IMR-90 (cell line): ENCODE measurements around the gene SQSTM1. TPM values are rescaled to one million over a fixed set of nuclear protein-coding genes. Genes with fewer than 3 reads are reported as not detected.
A peak's percentile ranks its signal among the peaks of the same experiment; 100 is the strongest.

ENCODE experiments used
- ATAC-seq: fragments of 200-7000 bp; cut with Tn5 transposase; 2 replicates; pipeline ENCODE4 v1.9.1; 2020; ENCODE audit warnings: low read depth, mild to moderate bottlenecking, moderate library complexity
- BruUV-seq: library from RNA; stranded (reverse); fragments of 400-500 nt; replicated peaks from 2 replicates; lab custom pipeline; 2021; lab: Mats Ljungman, UMichigan
- CTCF ChIA-PET: fragments of 300-600 bp; formaldehyde crosslinking; extraction: SDS; loops from one replicate; lab custom pipeline; 2021; ENCODE audit warnings: antibody characterized with exemption; lab: Yijun Ruan, JAX
- POLR2A ChIA-PET: fragments of 300-600 bp; sonication (Branson Sonifier 250); formaldehyde crosslinking; loops from one replicate; lab custom pipeline; 2022; ENCODE audit warnings: antibody characterized with exemption; ENCODE audit not compliant: unreplicated experiment; lab: Charles Lee
- DNase-seq: peaks from one replicate; pipeline ENCODE4 v3.0.0; 2013
- H2AFZ ChIP-seq: replicated peaks from 2 replicates; pipeline ENCODE3; 2013; ENCODE audit warnings: low read length, mild to moderate bottlenecking; ENCODE audit not compliant: poor library complexity
- H2AK5ac ChIP-seq: 2 replicates; pipeline ENCODE4 v1.6.1; 2013; ENCODE audit warnings: low read depth, low read length, inconsistent platforms
- H2AK9ac ChIP-seq: replicated peaks from 2 replicates; pipeline ENCODE3; 2013; ENCODE audit warnings: mild to moderate bottlenecking, low read depth, low read length, moderate library complexity; ENCODE audit not compliant: poor library complexity
- H2BK120ac ChIP-seq: 2 replicates; pipeline ENCODE4 v1.6.1; 2013; ENCODE audit warnings: low read depth, low read length, inconsistent platforms
- H2BK15ac ChIP-seq: 3 replicates; pipeline ENCODE4 v1.6.1; 2013; ENCODE audit warnings: low read depth, low read length, inconsistent platforms
- H2BK20ac ChIP-seq: 2 replicates; pipeline ENCODE4 v1.6.1; 2013; ENCODE audit warnings: low read depth, mild to moderate bottlenecking, inconsistent platforms, low read length, moderate library complexity
- H2BK5ac ChIP-seq: 2 replicates; pipeline ENCODE4 v1.6.1; 2013; ENCODE audit warnings: mild to moderate bottlenecking, low read depth, low read length, inconsistent platforms; ENCODE audit not compliant: poor library complexity, severe bottlenecking
- H3K14ac ChIP-seq: replicated peaks from 2 replicates; pipeline ENCODE4 v1.6.1; 2013; ENCODE audit warnings: low read depth, low read length, inconsistent platforms
- H3K18ac ChIP-seq: 2 replicates; pipeline ENCODE4 v1.6.1; 2013; ENCODE audit warnings: low read depth, low read length, control low read depth
- H3K23ac ChIP-seq: 2 replicates; pipeline ENCODE4 v1.6.1; 2013; ENCODE audit warnings: low read depth, low read length, inconsistent platforms
- H3K27ac ChIP-seq: 2 replicates; pipeline ENCODE4 v1.5.1; 2013; ENCODE audit warnings: mild to moderate bottlenecking, control low read depth, low read length; ENCODE audit not compliant: insufficient read depth
- H3K27me3 ChIP-seq: 2 replicates; pipeline ENCODE4 v1.6.1; 2013; ENCODE audit warnings: low read length; ENCODE audit not compliant: control insufficient read depth, insufficient read depth
- H3K36me3 ChIP-seq: 2 replicates; pipeline ENCODE4 v1.6.1; 2013; ENCODE audit warnings: low read length, mixed read lengths; ENCODE audit not compliant: control insufficient read depth, insufficient read depth
- H3K4ac ChIP-seq: 2 replicates; pipeline ENCODE4 v1.6.1; 2013; ENCODE audit warnings: low read depth, low read length, inconsistent platforms
- H3K4me1 ChIP-seq: 2 replicates; pipeline ENCODE4 v1.6.1; 2013; ENCODE audit warnings: low read length, mixed read lengths; ENCODE audit not compliant: control insufficient read depth, insufficient read depth
- H3K4me2 ChIP-seq: 2 replicates; pipeline ENCODE4 v1.6.1; 2013; ENCODE audit warnings: low read depth, mild to moderate bottlenecking, control low read depth, low read length, moderate library complexity
- H3K4me3 ChIP-seq: 2 replicates; pipeline ENCODE4 v1.5.1; 2013; ENCODE audit warnings: low read depth, mild to moderate bottlenecking, control low read depth, low read length, moderate library complexity; ENCODE audit not compliant: insufficient read depth
- H3K56ac ChIP-seq: 2 replicates; pipeline ENCODE4 v1.6.1; 2013; ENCODE audit warnings: low read length, inconsistent platforms; ENCODE audit not compliant: insufficient read depth; ENCODE audit errors: extremely low read depth
- H3K79me1 ChIP-seq, 2 experiments: 2 replicates each; pipeline ENCODE4 v1.6.1; 2013; ENCODE audit warnings: low read length in 2 of 2, inconsistent platforms in 1 of 2, low read depth in 1 of 2
- H3K9ac ChIP-seq: 2 replicates; pipeline ENCODE4 v1.6.1; 2013; ENCODE audit warnings: low read depth, low read length, control low read depth
- H3K9me1 ChIP-seq: 2 replicates; pipeline ENCODE4 v1.6.1; 2013; ENCODE audit warnings: low read length, inconsistent platforms; ENCODE audit not compliant: insufficient read depth
- H3K9me3 ChIP-seq: 2 replicates; pipeline ENCODE4 v1.6.1; 2013; ENCODE audit warnings: low read length; ENCODE audit not compliant: control insufficient read depth, insufficient read depth
- H4K20me1 ChIP-seq: 2 replicates; pipeline ENCODE4 v1.6.1; 2013; ENCODE audit warnings: low read length, inconsistent platforms; ENCODE audit not compliant: insufficient read depth
- H4K5ac ChIP-seq: 2 replicates; pipeline ENCODE4 v1.6.1; 2013; ENCODE audit warnings: mild to moderate bottlenecking, low read depth, low read length, control low read depth
- H4K8ac ChIP-seq, 2 experiments: 2 replicates each; pipeline ENCODE4 v1.6.1; 2013; ENCODE audit warnings: low read depth in 2 of 2, low read length in 2 of 2, control low read depth in 1 of 2, inconsistent platforms in 1 of 2
- H4K91ac ChIP-seq: 2 replicates; pipeline ENCODE4 v1.6.1; 2013; ENCODE audit warnings: low read depth, low read length, inconsistent platforms; ENCODE audit not compliant: insufficient read depth
- BHLHE40 ChIP-seq: fragments of 150-350 bp; IDR thresholded peaks from 2 replicates; pipeline ENCODE4 v1.6.1; 2016; ENCODE audit warnings: mild to moderate bottlenecking, low read depth, low read length
- CEBPB ChIP-seq: IDR thresholded peaks from 2 replicates; pipeline ENCODE4 v1.6.1; 2012; ENCODE audit warnings: low read depth, low read length, improper control_type of control experiment
- CHD1 ChIP-seq: IDR thresholded peaks from 2 replicates; pipeline ENCODE4 v1.6.1; 2012; ENCODE audit warnings: low read depth, low read length, improper control_type of control experiment
- FOS ChIP-seq: fragments of 150-350 bp; IDR thresholded peaks from 2 replicates; pipeline ENCODE4 v1.6.1; 2016; ENCODE audit warnings: low read depth, low read length
- MAFK ChIP-seq: IDR thresholded peaks from 2 replicates; pipeline ENCODE4 v1.6.1; 2012; ENCODE audit warnings: low read depth, low read length, improper control_type of control experiment
- MAZ ChIP-seq: IDR thresholded peaks from 2 replicates; pipeline ENCODE4 v1.6.1; 2012; ENCODE audit warnings: low read depth, mild to moderate bottlenecking, low read length, improper control_type of control experiment, moderate library complexity, borderline replicate concordance
- MXI1 ChIP-seq: IDR thresholded peaks from 2 replicates; pipeline ENCODE4 v1.6.1; 2012; ENCODE audit warnings: low read depth, mild to moderate bottlenecking, low read length, moderate library complexity, borderline replicate concordance
- NFE2L2 ChIP-seq: fragments of 150-350 bp; IDR thresholded peaks from 2 replicates; pipeline ENCODE4 v1.6.1; 2016; ENCODE audit warnings: low read depth, mild to moderate bottlenecking, low read length
- POLR2A ChIP-seq: IDR thresholded peaks from 2 replicates; pipeline ENCODE4 v1.6.1; 2012; ENCODE audit warnings: mild to moderate bottlenecking, low read depth, low read length
- RAD21 ChIP-seq: IDR thresholded peaks from 2 replicates; pipeline ENCODE4 v1.6.1; 2012; ENCODE audit warnings: low read length, improper control_type of control experiment
- RCOR1 ChIP-seq: IDR thresholded peaks from 2 replicates; pipeline ENCODE4 v1.6.1; 2012; ENCODE audit warnings: mild to moderate bottlenecking, low read length, improper control_type of control experiment; ENCODE audit not compliant: insufficient replicate concordance
- RFX5 ChIP-seq: IDR thresholded peaks from 2 replicates; pipeline ENCODE4 v1.8.0; 2012; ENCODE audit warnings: low read depth, mild to moderate bottlenecking, low read length, moderate library complexity
- SMC3 ChIP-seq: fragments of 150-350 bp; IDR thresholded peaks from 2 replicates; pipeline ENCODE4 v1.6.1; 2016; ENCODE audit warnings: low read depth, mild to moderate bottlenecking, antibody characterized with exemption, low read length, moderate library complexity
- WGBS, 2 experiments: methylation state at CpG; one replicate each; pipeline versions ENCODE4 v1.1.5 to v1.1.7; 2013; ENCODE audit warnings: missing lambda C conversion rate in 2 of 2; ENCODE audit not compliant: insufficient read length in 1 of 2; ENCODE audit errors: extremely low coverage in 2 of 2; 5-methylcytosine and 5-hydroxymethylcytosine counted together
- dilution Hi-C: fragments of 300-500 bp; cut with HindIII; formaldehyde crosslinking; loops from one replicate; pipeline ENCODE4 v1.14.3; 2018; ENCODE audit warnings: low sequenced_read_pairs; ENCODE audit not compliant: unreplicated experiment
- in situ Hi-C: fragments of 300-500 bp; cut with MboI; formaldehyde crosslinking; loops from 3 replicates; pipeline ENCODE4 v1.14.3; 2019; ENCODE audit warnings: low sequenced_read_pairs, inconsistent platforms, mixed read lengths
- intact Hi-C: fragments of 100-400 bp; cut with micrococcal nuclease; formaldehyde crosslinking; loops from 2 replicates; pipeline ENCODE4 v1.10.0; 2022
- polyA plus RNA-seq, 3 experiments: library from polyadenylated mRNA; depleted of rRNA; stranded (reverse); fragments of >200 nt; gene quantifications; 2 replicates each; pipeline ENCODE4 v1.2.3, GENCODE V29; 2012; ENCODE audit warnings: low replicate concordance in 1 of 3
- total RNA-seq: library from RNA; depleted of rRNA; stranded (reverse); fragments of >200 nt; gene quantifications from 2 replicates; pipeline ENCODE4 v1.2.3, GENCODE V29; 2012
- TF ChIP-seq, protein P1 (sequence below): fragments of 150-350 bp; IDR thresholded peaks from 2 replicates; pipeline ENCODE4 v1.6.1; 2017; ENCODE audit warnings: mild to moderate bottlenecking, antibody characterized with exemption, low read length, low read depth
- TF ChIP-seq, protein P2 (sequence below): conservative IDR thresholded peaks from 2 replicates; pipeline ENCODE4 v1.5.1; 2012; ENCODE audit warnings: mild to moderate bottlenecking, low read depth, low read length, improper control_type of control experiment

SQSTM1 gene
- total and polyA plus RNA-seq, 2 of the 4 experiments (the other 2 are of a cell fraction): 152 to 184 TPM

DNA sequence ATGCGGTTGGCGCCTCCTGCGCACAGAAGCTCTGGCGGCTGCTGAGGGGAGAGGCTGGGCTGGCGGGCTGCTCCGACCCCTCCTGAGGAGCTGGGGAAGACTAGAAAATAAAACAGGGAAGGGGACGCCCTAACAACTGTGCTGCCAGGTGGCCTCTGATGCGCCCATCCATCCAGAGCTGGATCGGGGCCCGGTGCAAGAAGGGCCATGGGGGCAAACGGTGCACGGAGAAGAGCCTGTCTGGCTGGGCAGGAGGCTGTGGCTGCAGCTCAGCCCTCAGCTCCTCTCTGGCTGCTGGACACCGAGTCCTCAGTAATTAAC lies 58.9 kb downstream of the SQSTM1 start (continued):
- TF ChIP-seq RFX5 (no peak), BHLHE40 (no peak)

DNA sequence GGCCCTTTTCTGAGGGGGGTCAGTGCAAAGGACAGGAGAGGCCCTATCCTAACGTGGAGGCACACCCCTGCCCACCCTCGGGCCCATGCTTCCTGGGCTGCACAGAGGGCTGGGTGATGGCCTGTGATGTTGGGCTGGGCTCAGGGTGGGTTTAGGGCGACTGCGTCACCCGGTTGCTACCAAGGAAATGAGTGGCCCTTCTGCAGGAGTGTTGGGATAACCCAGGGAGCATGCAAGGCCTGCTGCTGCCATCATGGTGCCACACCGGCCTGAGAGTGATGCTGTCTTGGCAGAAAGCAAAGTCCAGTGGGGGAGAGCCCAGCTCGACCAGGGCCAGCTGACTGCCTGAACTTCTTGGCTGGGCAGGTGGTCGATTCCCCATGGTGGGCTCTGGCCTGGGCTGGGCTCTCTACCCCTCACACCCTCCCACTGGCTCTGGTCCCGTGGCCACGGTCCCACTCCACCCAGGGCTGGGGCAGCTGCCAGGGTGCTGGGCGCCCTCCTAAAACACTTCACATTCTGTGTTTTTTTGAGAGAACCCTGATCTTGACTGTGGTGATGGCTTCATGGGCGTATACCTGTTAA lies 59.5 kb downstream of the SQSTM1 start:
- H4K8ac ChIP-seq: no peak overlapping the region
- POLR2A ChIA-PET: no interaction called here
- BruUV-seq: no TSS peak
- TF ChIP-seq CHD1 (no peak), BHLHE40 (no peak), RCOR1 (no peak), FOS (no peak), NFE2L2 (no peak), MAFK (no peak), RAD21 (no peak), MAZ (no peak), SMC3 (no peak), RFX5 (no peak), CEBPB (no peak), POLR2A (no peak), MXI1 (no peak)
- TF ChIP-seq, protein P1, sequence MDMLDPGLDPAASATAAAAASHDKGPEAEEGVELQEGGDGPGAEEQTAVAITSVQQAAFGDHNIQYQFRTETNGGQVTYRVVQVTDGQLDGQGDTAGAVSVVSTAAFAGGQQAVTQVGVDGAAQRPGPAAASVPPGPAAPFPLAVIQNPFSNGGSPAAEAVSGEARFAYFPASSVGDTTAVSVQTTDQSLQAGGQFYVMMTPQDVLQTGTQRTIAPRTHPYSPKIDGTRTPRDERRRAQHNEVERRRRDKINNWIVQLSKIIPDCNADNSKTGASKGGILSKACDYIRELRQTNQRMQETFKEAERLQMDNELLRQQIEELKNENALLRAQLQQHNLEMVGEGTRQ: no peak
- TF ChIP-seq, protein P2, sequence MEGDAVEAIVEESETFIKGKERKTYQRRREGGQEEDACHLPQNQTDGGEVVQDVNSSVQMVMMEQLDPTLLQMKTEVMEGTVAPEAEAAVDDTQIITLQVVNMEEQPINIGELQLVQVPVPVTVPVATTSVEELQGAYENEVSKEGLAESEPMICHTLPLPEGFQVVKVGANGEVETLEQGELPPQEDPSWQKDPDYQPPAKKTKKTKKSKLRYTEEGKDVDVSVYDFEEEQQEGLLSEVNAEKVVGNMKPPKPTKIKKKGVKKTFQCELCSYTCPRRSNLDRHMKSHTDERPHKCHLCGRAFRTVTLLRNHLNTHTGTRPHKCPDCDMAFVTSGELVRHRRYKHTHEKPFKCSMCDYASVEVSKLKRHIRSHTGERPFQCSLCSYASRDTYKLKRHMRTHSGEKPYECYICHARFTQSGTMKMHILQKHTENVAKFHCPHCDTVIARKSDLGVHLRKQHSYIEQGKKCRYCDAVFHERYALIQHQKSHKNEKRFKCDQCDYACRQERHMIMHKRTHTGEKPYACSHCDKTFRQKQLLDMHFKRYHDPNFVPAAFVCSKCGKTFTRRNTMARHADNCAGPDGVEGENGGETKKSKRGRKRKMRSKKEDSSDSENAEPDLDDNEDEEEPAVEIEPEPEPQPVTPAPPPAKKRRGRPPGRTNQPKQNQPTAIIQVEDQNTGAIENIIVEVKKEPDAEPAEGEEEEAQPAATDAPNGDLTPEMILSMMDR: no peak

More for the DNA sequence above, 59.5 kb downstream of the SQSTM1 start:
- Histone ChIP-seq H3K79me1 (peaks cover 0 to 5% of the 10 kb centered on the region in 2 experiments; a peak in 3 of 4 replicates), H4K91ac (no peak overlapping the region), H3K23ac (no peak overlapping the region), H2BK15ac (no peak overlapping the region), H3K56ac (no peak overlapping the region), H2BK20ac (no peak overlapping the region), H3K4me2 (no peak overlapping the region), H4K20me1 (no peaks in the 10 kb centered on the region), H2BK5ac (no peak overlapping the region), H3K4ac (no peak overlapping the region), H2BK120ac (no peak overlapping the region), H3K14ac (no peak overlapping the region), H3K18ac (no peak overlapping the region), H3K27ac (no peak overlapping the region), H2AFZ (peak overlapping the region; percentile 21), H2AK5ac (no peak overlapping the region), H3K27me3 (no peaks in the 10 kb centered on the region), H2AK9ac (no peak overlapping the region), H3K4me3 (no peak overlapping the region), H4K5ac (no peak overlapping the region), H3K36me3 (peaks cover 56% of the 10 kb centered on the region), H3K9me3 (peaks cover 11% of the 10 kb centered on the region), H3K9me1 (no peaks in the 10 kb centered on the region), H3K4me1 (no peaks in the 10 kb centered on the region), H3K9ac (no peak overlapping the region)
- CTCF ChIA-PET: no interaction called here
- ATAC-seq: no peak
- dilution Hi-C loops: no loop called here
- 100% methylated on average over 1 of the region's 12 CpGs; no CpG with 5 or more reads in 1 of the 2 experiments for WGBS, 2 experiments
- intact Hi-C loops: no loop called here
- DNase-seq: no peak
- in situ Hi-C loops: no loop called here
